MM.1S (cell line): ENCODE data around the gene NR5A2.
A peak's percentile ranks its signal among the peaks of the same experiment; 100 is the strongest.

Source experiments
- DNase-seq: peaks from one replicate; pipeline ENCODE4 v3.0.0-alpha.2; 2015
- H2AFZ ChIP-seq: fragments of 300-600 bp; sonication (generic); 2 replicates; pipeline ENCODE4 v1.6.0; 2016; ENCODE audit warnings: antibody characterized with exemption, low read length
- H3F3A ChIP-seq: fragments of 300-600 bp; sonication (generic); 2 replicates; pipeline ENCODE4 v1.6.1; 2016; ENCODE audit warnings: mild to moderate bottlenecking, antibody characterized with exemption, low read length, moderate library complexity, mixed read lengths; ENCODE audit not compliant: insufficient read depth
- H3K27ac ChIP-seq: fragments of 300-600 bp; sonication (generic); 2 replicates; pipeline ENCODE4 v1.5.1; 2016; ENCODE audit warnings: mild to moderate bottlenecking, low read length
- H3K27me3 ChIP-seq: fragments of 300-600 bp; sonication (generic); replicated peaks from 2 replicates; pipeline ENCODE4 v1.6.0; 2016; ENCODE audit warnings: low read length; ENCODE audit not compliant: insufficient read depth
- H3K36me3 ChIP-seq: fragments of 300-600 bp; sonication (generic); replicated peaks from 2 replicates; pipeline ENCODE4 v1.6.1; 2016; ENCODE audit warnings: mild to moderate bottlenecking, low read length, mixed read lengths; ENCODE audit not compliant: insufficient read depth
- H3K4me1 ChIP-seq: fragments of 300-600 bp; sonication (generic); 2 replicates; pipeline ENCODE4 v1.6.1; 2016; ENCODE audit warnings: low read length, mixed read lengths
- H3K4me2 ChIP-seq: fragments of 300-600 bp; sonication (generic); 2 replicates; pipeline ENCODE4 v1.6.0; 2016; ENCODE audit warnings: low read depth, low read length
- H3K4me3 ChIP-seq: fragments of 300-600 bp; sonication (generic); 2 replicates; pipeline ENCODE4 v1.5.1; 2016; ENCODE audit warnings: low read length, mixed read lengths
- H3K79me2 ChIP-seq: fragments of 300-600 bp; sonication (generic); 2 replicates; pipeline ENCODE4 v1.6.1; 2016; ENCODE audit warnings: mixed run types, low read length, mixed read lengths
- H3K9ac ChIP-seq: fragments of 300-600 bp; sonication (generic); 2 replicates; pipeline ENCODE4 v1.6.1; 2016; ENCODE audit warnings: low read length, mixed read lengths
- H3K9me2 ChIP-seq: fragments of 300-600 bp; sonication (generic); replicated peaks from 2 replicates; pipeline ENCODE4 v1.6.1; 2016; ENCODE audit warnings: mild to moderate bottlenecking, low read length, mixed read lengths; ENCODE audit not compliant: insufficient read depth
- H3K9me3 ChIP-seq: fragments of 300-600 bp; sonication (generic); replicated peaks from 2 replicates; pipeline ENCODE4 v1.6.1; 2016; ENCODE audit warnings: mild to moderate bottlenecking, low read length, mixed read lengths; ENCODE audit not compliant: insufficient read depth
- H4K20me1 ChIP-seq: fragments of 300-600 bp; sonication (generic); 2 replicates; pipeline ENCODE4 v1.6.1; 2016; ENCODE audit warnings: mild to moderate bottlenecking, low read length, moderate library complexity, mixed read lengths; ENCODE audit not compliant: insufficient read depth
- CTCF ChIP-seq: fragments of 300-600 bp; sonication (generic); IDR thresholded peaks from 2 replicates; pipeline ENCODE4 v1.5.1; 2016; ENCODE audit warnings: antibody characterized with exemption, low read length, mixed read lengths
- EZH2 ChIP-seq: fragments of 300-600 bp; sonication (generic); optimal IDR thresholded peaks from 2 replicates; pipeline ENCODE3; 2017; ENCODE audit warnings: low read depth, mild to moderate bottlenecking, antibody characterized with exemption, low read length, mixed read lengths
- EZH2phosphoT487 ChIP-seq: fragments of 300-600 bp; sonication (generic); IDR thresholded peaks from 2 replicates; pipeline ENCODE4 v1.6.1; 2018; ENCODE audit warnings: antibody characterized with exemption, low read length

NR5A2 gene

GRCh38 chr1:200206340-200206739, 178.8 kb downstream of the NR5A2 start:
- Histone ChIP-seq H3K27me3 (0 out of 2 replicates have a peak, but pooled peaks cover 5% of the 10 kb centered on the region), H3K9me3 (no peaks in the 10 kb centered on the region), H3K79me2 (no peaks in the 10 kb centered on the region), H3K27ac (no peak overlapping the region), H4K20me1 (no peaks in the 10 kb centered on the region), H2AFZ (no peak overlapping the region), H3K36me3 (no peaks in the 10 kb centered on the region), H3K4me1 (peaks cover 7% of the 10 kb centered on the region), H3K4me3 (no peak overlapping the region), H3F3A (no peaks in the 10 kb centered on the region), H3K9me2 (no peaks in the 10 kb centered on the region), H3K4me2 (no peak overlapping the region), H3K9ac (no peak overlapping the region)
- DNase-seq, result no peak
- TF ChIP-seq EZH2 (no peak), EZH2phosphoT487 (no peak)

- Histone ChIP-seq H2AFZ (no peak overlapping the region), H3K9me2 (no peaks in the 10 kb centered on the region)
Observed at GRCh38 chr1:200206761-200207160, 179.3 kb downstream of the NR5A2 start.

GRCh38 chr1:200207711-200208126, 180.2 kb downstream of the NR5A2 start:
- H4K20me1 ChIP-seq, result no peaks in the 10 kb centered on the region
- no peak overlapping the region for H3K4me2 ChIP-seq
- no peaks in the 10 kb centered on the region for H3K36me3 ChIP-seq
- no peak overlapping the region for H2AFZ ChIP-seq
- no peak overlapping the region for H3K9ac ChIP-seq
- no peaks in the 10 kb centered on the region for H3K9me3 ChIP-seq
- H3K9me2 ChIP-seq, result no peaks in the 10 kb centered on the region
- H3F3A ChIP-seq, result no peaks in the 10 kb centered on the region
- H3K4me1 ChIP-seq, result peaks cover 7% of the 10 kb centered on the region
- peak; percentile 81 for DNase-seq
- H3K79me2 ChIP-seq, result no peaks in the 10 kb centered on the region
- no peak for TF ChIP-seq EZH2
- TF ChIP-seq CTCF, result no peak
- TF ChIP-seq EZH2phosphoT487, result no peak
- H3K27ac ChIP-seq, result no peak overlapping the region
- H3K4me3 ChIP-seq, result no peak overlapping the region
- 0 out of 2 replicates have a peak, but pooled peaks cover 5% of the 10 kb centered on the region for H3K27me3 ChIP-seq

More at GRCh38 chr1:200206761-200207160, 179.3 kb downstream of the NR5A2 start:
- H3K27me3 ChIP-seq, result 0 out of 2 replicates have a peak, but pooled peaks cover 5% of the 10 kb centered on the region
- H3K36me3 ChIP-seq, result no peaks in the 10 kb centered on the region
- H3K79me2 ChIP-seq, result no peaks in the 10 kb centered on the region
- peaks cover 7% of the 10 kb centered on the region for H3K4me1 ChIP-seq
- no peak overlapping the region for H3K9ac ChIP-seq
- no peaks in the 10 kb centered on the region for H3F3A ChIP-seq
- H3K4me2 ChIP-seq, result no peak overlapping the region
- TF ChIP-seq EZH2 (no peak), EZH2phosphoT487 (no peak)
- H3K4me3 ChIP-seq, result no peak overlapping the region
- H3K27ac ChIP-seq, result no peak overlapping the region
- no peak for DNase-seq
- H3K9me3 ChIP-seq, result no peaks in the 10 kb centered on the region
- H4K20me1 ChIP-seq, result no peaks in the 10 kb centered on the region

- H3K79me2 ChIP-seq, result no peaks in the 10 kb centered on the region
- no peaks in the 10 kb centered on the region for H3K36me3 ChIP-seq
- DNase-seq, result no peak
- H3K9me2 ChIP-seq, result no peaks in the 10 kb centered on the region
- no peak overlapping the region for H3K4me2 ChIP-seq
- no peaks in the 10 kb centered on the region for H3K9me3 ChIP-seq
- H3K9ac ChIP-seq, result no peak overlapping the region
- H3K4me1 ChIP-seq, result peaks cover 7% of the 10 kb centered on the region
- no peak overlapping the region for H3K4me3 ChIP-seq
- TF ChIP-seq CTCF (no peak), EZH2phosphoT487 (no peak), EZH2 (no peak)
- no peak overlapping the region for H2AFZ ChIP-seq
- no peaks in the 10 kb centered on the region for H3F3A ChIP-seq
- H3K27ac ChIP-seq, result no peak overlapping the region
- H3K27me3 ChIP-seq, result 0 out of 2 replicates have a peak, but pooled peaks cover 5% of the 10 kb centered on the region
- H4K20me1 ChIP-seq, result no peaks in the 10 kb centered on the region
Observed at GRCh38 chr1:200211157-200211556, 183.6 kb downstream of the NR5A2 start.
